ENCODE measurements around the gene SUGP1. TPM values are rescaled to one million over a fixed set of nuclear protein-coding genes. Genes with fewer than 3 reads are reported as not detected.

The SUGP1 gene
- total RNA-seq, 1 experiment from 2014 or later = 29.3 TPM

DNA sequence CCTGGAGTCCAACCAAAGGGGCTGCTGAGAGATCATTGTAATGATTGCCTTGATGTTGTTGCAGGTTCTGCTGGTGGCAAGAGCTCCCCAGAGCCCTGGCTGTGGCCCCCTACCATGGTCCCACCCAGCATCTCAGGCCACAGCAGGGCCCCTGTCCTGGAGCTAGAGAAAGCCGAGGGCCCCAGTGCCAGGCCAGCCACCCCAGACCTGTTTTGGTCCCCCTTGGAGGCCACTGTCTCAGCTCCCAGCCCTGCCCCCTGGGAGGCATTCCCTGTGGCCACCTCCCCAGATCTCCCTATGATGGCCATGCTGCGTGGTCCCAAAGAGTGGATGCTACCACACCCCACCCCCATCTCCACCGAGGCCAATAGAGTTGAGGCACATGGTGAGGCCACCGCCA is 93.1 kb downstream of the SUGP1 start:
- no peak for DNase-seq (ENCODE audit: low read depth)

DNA sequence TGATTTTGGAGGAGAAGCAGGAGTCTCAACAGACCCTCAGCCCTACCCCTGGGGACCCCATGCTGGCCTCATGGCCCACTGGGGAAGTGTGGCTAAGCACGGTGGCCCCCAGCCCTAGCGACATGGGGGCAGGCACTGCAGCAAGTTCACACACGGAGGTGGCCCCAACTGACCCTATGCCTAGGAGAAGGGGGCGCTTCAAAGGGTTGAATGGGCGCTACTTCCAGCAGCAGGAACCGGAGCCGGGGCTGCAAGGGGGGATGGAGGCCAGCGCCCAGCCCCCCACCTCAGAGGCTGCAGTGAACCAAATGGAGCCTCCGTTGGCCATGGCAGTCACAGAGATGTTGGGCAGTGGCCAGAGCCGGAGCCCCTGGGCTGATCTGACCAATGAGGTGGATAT is 93.6 kb downstream of the SUGP1 start:
- DNase-seq (ENCODE audit: low read depth) = no peak

DNA sequence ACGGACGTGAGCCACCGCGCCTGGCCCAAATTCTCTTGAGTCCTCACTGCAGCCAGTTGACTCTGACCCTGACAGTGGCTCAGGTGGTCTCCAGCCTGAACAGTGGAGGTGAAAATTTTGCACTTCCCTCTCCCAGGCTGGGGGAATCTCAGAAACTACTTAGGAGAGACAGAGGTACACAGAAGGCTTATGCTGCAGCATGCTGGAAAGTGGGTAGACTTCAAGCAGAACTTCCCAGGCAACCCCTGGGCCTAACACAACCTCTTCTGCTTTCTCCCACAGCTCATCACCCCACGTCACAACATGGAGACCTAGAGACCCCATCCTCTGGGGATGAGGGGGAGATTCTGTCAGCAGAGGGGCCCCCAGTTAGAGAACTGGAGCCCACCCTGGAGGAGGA is 94.1 kb downstream of the SUGP1 start:
- no peak for DNase-seq (ENCODE audit: low read depth)

Other genes starting within 250 kb of the SUGP1 start
- 17.0 and 18.5 TPM in 2 replicates for gene TMEM161A, start 182.0 kb downstream of the SUGP1 start, total RNA-seq (2014; rRNA removed; shearing (Covaris generic))
- gene MEF2B, start 150.2 kb downstream of the SUGP1 start, total RNA-seq (2014; rRNA removed; shearing (Covaris generic)) = not detected in 2 replicates
- gene BORCS8, start 128.4 kb downstream of the SUGP1 start, total RNA-seq (2014; rRNA removed; shearing (Covaris generic)) = 10.3 and 18.4 TPM in 2 replicates
- 91.3 and 108 TPM in 2 replicates for gene RFXANK, start 128.3 kb downstream of the SUGP1 start, total RNA-seq (2014; rRNA removed; shearing (Covaris generic))
- 20.4 and 31.0 TPM in 2 replicates for gene NR2C2AP, start 117.1 kb downstream of the SUGP1 start, total RNA-seq (2014; rRNA removed; shearing (Covaris generic))
- 0.12 TPM in 1 of 2 replicates, not detected in the other for gene NCAN, start 108.6 kb downstream of the SUGP1 start, total RNA-seq (2014; rRNA removed; shearing (Covaris generic))
- gene TM6SF2, start 47.2 kb downstream of the SUGP1 start, total RNA-seq (2014; rRNA removed; shearing (Covaris generic)) = 0.29 TPM in 1 of 2 replicates, not detected in the other
- 15.6 and 22.6 TPM in 2 replicates for gene MAU2, start 320 bp upstream of the SUGP1 start, total RNA-seq (2014; rRNA removed; shearing (Covaris generic))
- 21.9 and 23.9 TPM in 2 replicates for gene GATAD2A, start 85.2 kb upstream of the SUGP1 start, total RNA-seq (2014; rRNA removed; shearing (Covaris generic))
- gene TSSK6, start 195.0 kb upstream of the SUGP1 start, total RNA-seq (2014; rRNA removed; shearing (Covaris generic)) = 0.68 and 0.96 TPM in 2 replicates
- gene NDUFA13, start 195.7 kb upstream of the SUGP1 start, total RNA-seq (2014; rRNA removed; shearing (Covaris generic)) = 282 and 300 TPM in 2 replicates
- gene YJEFN3, start 208.4 kb upstream of the SUGP1 start, total RNA-seq (2014; rRNA removed; shearing (Covaris generic)) = 0.12 TPM in 1 of 2 replicates, not detected in the other
- under 0.01 and 0.20 TPM in 2 replicates for gene CILP2, start 217.8 kb upstream of the SUGP1 start, total RNA-seq (2014; rRNA removed; shearing (Covaris generic))